ENCODE results near the gene EIF5A2.

- TF ChIP-seq CTCF (IDR thresholded peaks at IDR 0.05): no peak
- no peak for TF ChIP-seq POLR2A (IDR thresholded peaks at IDR 0.05)
Observed at GRCh38 chr3:170899455-170899854, 9.0 kb downstream of the EIF5A2 start.
